Renal cortical epithelial cell (primary cell): Measurements from ENCODE around the gene MGLL. TPM values are rescaled to one million over a fixed set of nuclear protein-coding genes. Genes with fewer than 3 reads are reported as not detected.

Experiments used
- DNase-seq: peaks from one replicate; pipeline ENCODE4 v3.0.0-alpha.2; 2011; ENCODE audit warnings: low read depth
- total RNA-seq: library from RNA; depleted of rRNA; stranded (reverse); fragments of >200 nt; gene quantifications from 2 replicates; pipeline ENCODE4 v1.2.3, GENCODE V29; 2014

The MGLL gene
- total RNA-seq, 1 donor from 2014 or later = 155 TPM

GRCh38 chr3:127789990-127790881, 32.1 kb downstream of the MGLL start:
- DNase-seq = no peak

GRCh38 chr3:127789051-127789450, 33.3 kb downstream of the MGLL start:
- DNase-seq = no peak

GRCh38 chr3:127788451-127788909, 33.8 kb downstream of the MGLL start:
- no peak for DNase-seq

GRCh38 chr3:127787571-127788365, 34.5 kb downstream of the MGLL start:
- DNase-seq = no peak

- no peak for DNase-seq
These were observed 35.2 kb downstream of the MGLL start for GRCh38 chr3:127787071-127787490.

GRCh38 chr3:127786353-127787070, 35.8 kb downstream of the MGLL start:
- no peak for DNase-seq

GRCh38 chr3:127785711-127786265, 36.5 kb downstream of the MGLL start:
- DNase-seq = no peak

GRCh38 chr3:127784865-127785710, 37.2 kb downstream of the MGLL start:
- DNase-seq = no peak

GRCh38 chr3:127784283-127784682, 38.0 kb downstream of the MGLL start:
- DNase-seq = no peak

GRCh38 chr3:127783642-127784160, 38.6 kb downstream of the MGLL start:
- no peak for DNase-seq

- DNase-seq = no peak
These were observed 39.1 kb downstream of the MGLL start for GRCh38 chr3:127783166-127783565.

GRCh38 chr3:127781411-127782001, 40.8 kb downstream of the MGLL start:
- peak; percentile 55 for DNase-seq

GRCh38 chr3:127780536-127781400, 41.5 kb downstream of the MGLL start:
- no peak for DNase-seq

- DNase-seq = peak; percentile 90
These were observed 42.6 kb downstream of the MGLL start for GRCh38 chr3:127779747-127780146.

- no peak for DNase-seq
These were observed 44.2 kb downstream of the MGLL start for GRCh38 chr3:127777921-127778656.

- DNase-seq = no peak
These were observed 45.0 kb downstream of the MGLL start for GRCh38 chr3:127777332-127777731.

- no peak for DNase-seq
These were observed 46.0 kb downstream of the MGLL start for GRCh38 chr3:127776347-127776746.

GRCh38 chr3:127775398-127776109, 46.8 kb downstream of the MGLL start:
- peak; percentile 63 for DNase-seq
